HUES64 (cell line): ENCODE data around the gene PPP1R10.
A peak's percentile ranks its signal among the peaks of the same experiment; 100 is the strongest.

Experiments
- H3K27ac ChIP-seq: 2 replicates; pipeline ENCODE4 v1.7.0; 2013; ENCODE audit warnings: low read depth, low read length, inconsistent platforms
- H3K27me3 ChIP-seq: 2 replicates; pipeline ENCODE4 v1.6.1; 2013; ENCODE audit warnings: mild to moderate bottlenecking, low read length; ENCODE audit not compliant: insufficient read depth
- H3K36me3 ChIP-seq: 2 replicates; pipeline ENCODE4 v1.6.1; 2013; ENCODE audit warnings: mild to moderate bottlenecking, low read length; ENCODE audit not compliant: insufficient read depth
- H3K4me1 ChIP-seq: 2 replicates; pipeline ENCODE4 v1.6.1; 2013; ENCODE audit warnings: mild to moderate bottlenecking, low read length, moderate library complexity; ENCODE audit not compliant: insufficient read depth
- H3K4me3 ChIP-seq: 2 replicates; pipeline ENCODE4 v1.5.1; 2013; ENCODE audit warnings: mild to moderate bottlenecking, low read length, moderate library complexity
- H3K9ac ChIP-seq: 2 replicates; pipeline ENCODE4 v1.6.1; 2013; ENCODE audit warnings: mild to moderate bottlenecking, low read depth, low read length
- H3K9me3 ChIP-seq: 2 replicates; pipeline ENCODE4 v1.6.1; 2013; ENCODE audit warnings: low read depth, low read length; ENCODE audit not compliant: insufficient read depth
- WGBS: fragments of 150-250, 120-280 bp; methylation state at CpG from one replicate; pipeline ENCODE4 v1.1.7; 2013; ENCODE audit warnings: missing lambda C conversion rate; 5-methylcytosine and 5-hydroxymethylcytosine counted together

Gene PPP1R10

DNA sequence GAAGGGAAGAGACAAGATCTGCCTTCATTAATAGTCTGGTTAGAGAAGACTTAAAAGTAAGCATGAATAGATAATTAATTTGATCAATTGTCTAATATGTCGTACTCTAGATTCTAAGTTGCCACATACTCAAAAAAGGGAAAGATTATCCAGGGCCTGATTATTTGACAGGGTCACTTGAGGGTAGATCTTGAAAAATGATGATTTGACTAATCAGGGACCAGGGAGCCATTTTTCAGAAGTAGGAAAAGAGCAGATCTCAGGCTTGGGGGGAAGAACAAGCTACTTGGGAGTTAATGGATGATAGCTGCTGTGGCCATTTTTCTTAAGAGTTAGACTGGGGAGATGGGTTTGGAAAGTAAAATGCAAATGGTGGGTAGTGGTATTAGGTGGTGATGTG lies 24.8 kb downstream of the PPP1R10 start:
- 100% methylated on average over 1 of the region's 1 CpG for whole genome bisulfite sequencing
- Histone ChIP-seq H3K27ac (no peak overlapping the region), H3K4me3 (no peak overlapping the region), H3K36me3 (peaks cover 80% of the 10 kb centered on the region), H3K9ac (no peak overlapping the region), H3K9me3 (no peaks in the 10 kb centered on the region), H3K27me3 (no peaks in the 10 kb centered on the region), H3K4me1 (no peaks in the 10 kb centered on the region)

DNA sequence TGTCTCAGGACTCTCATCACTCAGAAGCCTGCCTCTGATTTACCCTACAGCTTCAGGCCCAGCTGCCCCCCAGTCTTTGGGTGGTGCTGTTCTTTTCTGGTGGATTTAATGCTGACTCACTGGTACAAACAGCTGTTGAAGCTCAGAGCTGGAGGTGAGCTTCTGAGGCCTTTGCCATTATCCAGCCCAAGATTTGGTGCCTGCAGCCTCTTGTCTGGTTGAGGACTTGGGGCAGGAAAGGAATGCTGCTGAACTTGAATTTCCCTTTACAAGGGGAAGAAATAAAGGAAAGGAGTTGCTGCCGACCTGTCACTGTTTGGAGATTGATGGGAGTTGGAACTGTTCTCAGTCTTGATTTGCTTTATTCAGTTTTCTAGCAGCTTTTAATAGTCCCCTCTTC lies 26.0 kb downstream of the PPP1R10 start:
- Histone ChIP-seq H3K4me1 (no peaks in the 10 kb centered on the region), H3K9me3 (no peaks in the 10 kb centered on the region), H3K36me3 (peaks cover 93% of the 10 kb centered on the region), H3K4me3 (no peak overlapping the region), H3K27me3 (no peaks in the 10 kb centered on the region), H3K9ac (no peak overlapping the region), H3K27ac (no peak overlapping the region)
- 100% methylated on average over 1 of the region's 1 CpG for WGBS

DNA sequence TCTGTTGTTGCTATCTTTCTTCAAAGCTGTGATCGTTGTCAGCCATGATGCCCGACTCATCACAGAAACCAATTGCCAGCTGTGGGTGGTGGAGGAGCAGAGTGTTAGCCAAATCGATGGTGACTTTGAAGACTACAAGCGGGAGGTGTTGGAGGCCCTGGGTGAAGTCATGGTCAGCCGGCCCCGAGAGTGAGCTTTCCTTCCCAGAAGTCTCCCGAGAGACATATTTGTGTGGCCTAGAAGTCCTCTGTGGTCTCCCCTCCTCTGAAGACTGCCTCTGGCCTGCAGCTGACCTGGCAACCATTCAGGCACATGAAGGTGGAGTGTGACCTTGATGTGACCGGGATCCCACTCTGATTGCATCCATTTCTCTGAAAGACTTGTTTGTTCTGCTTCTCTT lies 26.5 kb downstream of the PPP1R10 start:
- no peaks in the 10 kb centered on the region for H3K27me3 ChIP-seq
- H3K4me1 ChIP-seq, result no peaks in the 10 kb centered on the region
- H3K9ac ChIP-seq, result no peak overlapping the region
- H3K27ac ChIP-seq, result no peak overlapping the region
- H3K4me3 ChIP-seq, result no peak overlapping the region
- H3K36me3 ChIP-seq, result peaks cover 96% of the 10 kb centered on the region
- H3K9me3 ChIP-seq, result no peaks in the 10 kb centered on the region
- 98% methylated on average over 8 of the region's 8 CpGs for WGBS

DNA sequence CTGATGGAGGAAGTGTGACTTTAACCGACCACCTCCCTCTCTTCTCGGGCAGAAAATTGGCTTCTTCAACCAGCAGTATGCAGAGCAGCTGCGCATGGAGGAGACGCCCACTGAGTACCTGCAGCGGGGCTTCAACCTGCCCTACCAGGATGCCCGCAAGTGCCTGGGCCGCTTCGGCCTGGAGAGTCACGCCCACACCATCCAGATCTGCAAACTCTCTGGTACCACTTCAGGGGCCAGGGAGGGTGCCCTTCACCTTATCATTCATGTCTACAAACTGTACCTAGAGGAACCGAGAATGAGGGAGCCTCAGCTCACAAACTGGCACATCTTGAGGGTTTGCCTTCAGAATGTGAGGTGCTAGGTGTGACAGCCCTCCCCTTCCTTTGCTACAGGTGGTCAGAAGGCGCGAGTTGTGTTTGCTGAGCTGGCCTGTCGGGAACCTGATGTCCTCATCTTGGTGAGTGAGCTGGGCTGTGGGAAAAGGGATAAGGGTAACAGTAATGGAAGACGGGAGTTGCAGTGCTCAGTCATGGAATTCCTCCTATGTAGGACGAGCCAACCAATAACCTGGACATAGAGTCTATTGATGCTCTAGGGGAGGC lies 27.2 kb downstream of the PPP1R10 start:
- no peak overlapping the region for H3K4me3 ChIP-seq
- H3K36me3 ChIP-seq, result peaks cover 99% of the 10 kb centered on the region
- 96% methylated on average over 15 of the region's 15 CpGs for WGBS
- H3K27ac ChIP-seq, result no peak overlapping the region
- H3K27me3 ChIP-seq, result no peaks in the 10 kb centered on the region
- no peak overlapping the region for H3K9ac ChIP-seq
- H3K4me1 ChIP-seq, result no peaks in the 10 kb centered on the region
- H3K9me3 ChIP-seq, result no peaks in the 10 kb centered on the region

DNA sequence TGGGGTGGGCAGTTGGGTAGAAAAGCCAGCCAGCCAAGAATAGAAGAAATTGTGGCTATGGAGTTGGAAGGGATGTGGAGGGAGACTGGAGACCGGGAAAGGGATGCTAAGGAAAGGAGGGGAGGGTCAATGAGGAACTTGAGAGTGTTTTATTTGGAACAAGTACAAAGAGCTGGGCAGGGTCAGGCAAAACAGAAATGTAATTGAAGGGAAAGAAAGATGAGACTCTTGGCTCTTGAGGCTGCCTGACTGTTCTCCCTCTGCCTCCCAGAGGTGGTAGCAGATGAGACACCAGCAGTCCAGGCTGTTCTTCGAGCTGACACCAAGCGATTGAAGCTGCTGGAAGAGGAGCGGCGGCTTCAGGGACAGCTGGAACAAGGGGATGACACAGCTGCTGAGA lies 33.1 kb downstream of the PPP1R10 start:
- no peak overlapping the region for H3K4me3 ChIP-seq
- H3K9me3 ChIP-seq, result no peaks in the 10 kb centered on the region
- no peaks in the 10 kb centered on the region for H3K4me1 ChIP-seq
- H3K27ac ChIP-seq, result no peak overlapping the region
- peaks cover 96% of the 10 kb centered on the region for H3K36me3 ChIP-seq
- H3K9ac ChIP-seq, result no peak overlapping the region
- no peaks in the 10 kb centered on the region for H3K27me3 ChIP-seq
- WGBS, result 96% methylated on average over 5 of the region's 5 CpGs

DNA sequence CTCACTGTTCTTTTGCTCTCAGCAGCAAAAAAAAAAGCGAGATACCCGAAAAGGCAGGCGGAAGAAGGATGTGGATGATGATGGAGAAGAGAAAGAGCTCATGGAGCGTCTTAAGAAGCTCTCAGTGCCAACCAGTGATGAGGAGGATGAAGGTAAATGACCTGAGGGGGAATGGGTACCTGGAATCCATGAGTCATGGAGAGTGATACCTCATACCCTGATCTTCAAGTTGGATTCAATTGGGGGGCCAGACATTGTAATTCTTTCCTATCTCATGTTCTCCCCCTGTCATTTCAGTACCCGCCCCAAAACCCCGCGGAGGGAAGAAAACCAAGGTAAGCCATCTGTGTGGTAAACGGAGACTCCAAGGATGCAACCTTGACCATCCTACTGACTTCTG lies 39.0 kb downstream of the PPP1R10 start:
- peaks cover 82% of the 10 kb centered on the region for H3K36me3 ChIP-seq
- no peaks in the 10 kb centered on the region for H3K27me3 ChIP-seq
- 97% methylated on average over 8 of the region's 8 CpGs for WGBS
- no peak overlapping the region for H3K9ac ChIP-seq
- no peak overlapping the region for H3K4me3 ChIP-seq
- H3K9me3 ChIP-seq, result no peaks in the 10 kb centered on the region
- no peaks in the 10 kb centered on the region for H3K4me1 ChIP-seq
- H3K27ac ChIP-seq, result no peak overlapping the region

DNA sequence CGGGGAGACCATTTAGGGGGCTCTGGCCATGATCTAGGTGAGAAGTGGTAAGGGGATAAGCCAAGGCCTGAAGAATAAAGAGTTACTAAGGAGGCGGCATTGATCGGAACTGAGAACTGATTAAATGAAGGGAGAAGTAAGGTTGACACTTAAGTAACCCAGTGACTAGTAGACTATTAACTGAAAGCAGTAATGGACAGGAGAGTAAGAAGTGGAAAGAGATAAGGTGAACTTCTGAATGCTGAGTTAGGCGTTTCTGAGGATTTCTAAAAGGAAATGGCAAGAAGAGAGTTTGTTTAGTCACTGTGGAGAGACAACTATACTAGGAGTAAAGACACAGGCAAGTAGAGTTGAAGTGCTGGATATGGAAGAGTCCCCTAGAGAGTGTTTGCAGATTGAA lies 43.9 kb downstream of the PPP1R10 start:
- H3K27me3 ChIP-seq, result peaks cover 9% of the 10 kb centered on the region; the same call in 1 of the 2 replicates
- H3K27ac ChIP-seq, result no peak overlapping the region
- H3K9me3 ChIP-seq, result no peaks in the 10 kb centered on the region
- peaks cover 6% of the 10 kb centered on the region for H3K4me1 ChIP-seq
- H3K9ac ChIP-seq, result no peak overlapping the region
- H3K36me3 ChIP-seq, result peaks cover 47% of the 10 kb centered on the region
- peak overlapping the region; percentile 92; the same call in 1 of the 2 replicates for H3K4me3 ChIP-seq
- 81% methylated on average over 4 of the region's 4 CpGs for WGBS

DNA sequence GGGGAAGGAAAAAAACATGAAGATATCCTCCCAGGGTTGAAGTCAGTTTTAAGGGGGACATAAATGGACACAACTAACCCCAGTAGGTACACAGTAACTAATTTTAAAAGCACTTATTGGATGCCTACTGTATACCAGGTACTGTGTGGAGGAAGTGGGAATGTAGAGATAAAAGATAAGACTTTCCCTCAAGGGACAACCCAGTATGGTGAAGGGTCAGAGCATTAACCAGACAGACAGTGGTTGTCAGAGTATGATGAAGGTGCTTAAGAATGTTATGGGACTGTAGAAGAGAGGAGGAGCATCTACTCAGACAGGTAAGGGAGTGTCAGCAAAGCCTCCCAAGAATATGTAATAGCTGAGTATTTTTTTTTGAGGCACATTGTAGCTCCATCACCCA lies 44.9 kb downstream of the PPP1R10 start:
- Histone ChIP-seq H3K4me1 (peaks cover 6% of the 10 kb centered on the region), H3K9me3 (no peaks in the 10 kb centered on the region), H3K27ac (no peak overlapping the region), H3K36me3 (peaks cover 37% of the 10 kb centered on the region), H3K9ac (peak overlapping the region; percentile 95), H3K4me3 (peak overlapping the region; percentile 92), H3K27me3 (peaks cover 9% of the 10 kb centered on the region; the same call in 1 of the 2 replicates)

DNA sequence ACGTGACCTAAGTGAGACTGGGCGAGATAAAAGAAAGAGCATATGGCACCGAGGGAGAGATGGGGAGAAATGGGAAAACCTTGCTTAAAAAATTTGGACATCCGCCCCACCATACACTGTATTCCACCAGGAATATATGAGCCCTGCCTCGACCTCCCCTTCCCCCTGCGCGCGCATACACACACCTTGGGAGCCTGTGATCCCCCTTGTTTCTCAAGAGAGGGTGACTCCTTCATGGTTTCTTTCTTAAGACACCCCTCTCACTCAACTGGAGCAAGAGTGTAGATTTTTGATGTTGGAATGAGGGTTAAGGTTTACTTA lies 45.3 kb downstream of the PPP1R10 start:
- H3K4me3 ChIP-seq, result peak overlapping the region; percentile 92
- H3K36me3 ChIP-seq, result peaks cover 33% of the 10 kb centered on the region
- H3K4me1 ChIP-seq, result peaks cover 6% of the 10 kb centered on the region
- H3K9me3 ChIP-seq, result no peaks in the 10 kb centered on the region
- H3K9ac ChIP-seq, result peak overlapping the region; percentile 95
- peaks cover 9% of the 10 kb centered on the region; the same call in 1 of the 2 replicates for H3K27me3 ChIP-seq
- WGBS, result under 1% methylated on average over 8 of the region's 8 CpGs
- H3K27ac ChIP-seq, result no peak overlapping the region; the same call in 1 of the 2 replicates

DNA sequence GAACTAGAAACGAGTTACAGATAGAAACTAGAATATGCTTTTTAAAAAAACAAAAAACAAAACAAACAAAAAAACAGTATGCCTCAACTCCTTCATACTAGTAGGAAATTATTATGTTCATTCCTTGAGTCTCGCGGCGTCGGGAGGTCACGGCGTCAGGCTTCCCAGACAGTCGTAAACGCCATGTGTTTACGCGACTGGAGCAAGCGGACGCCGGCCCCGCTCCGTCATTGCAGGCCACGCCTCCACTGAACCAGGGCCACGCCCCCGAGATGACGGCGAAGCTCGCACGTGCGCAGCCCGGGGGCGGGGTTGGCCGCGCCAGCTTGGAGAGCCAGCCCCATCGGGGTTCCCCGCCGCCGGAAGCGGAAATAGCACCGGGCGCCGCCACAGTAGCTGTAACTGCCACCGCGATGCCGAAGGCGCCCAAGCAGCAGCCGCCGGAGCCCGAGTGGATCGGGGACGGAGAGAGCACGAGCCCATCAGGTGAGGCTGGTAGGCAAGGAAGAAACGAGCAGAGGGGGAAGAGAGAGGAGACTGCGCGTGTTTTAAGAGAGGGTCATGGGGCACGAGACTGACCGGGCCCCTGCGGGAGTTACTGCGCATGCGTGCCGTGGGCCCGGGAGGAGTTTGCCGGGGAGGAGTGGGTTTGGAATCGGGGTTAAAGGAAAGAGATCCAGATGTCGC lies 45.8 kb downstream of the PPP1R10 start, which contains the start of gene ABCF1:
Gene ABCF1, plus strand, starts transcription at position 368 of the 687 bp plus-strand sequence. Its CDS starts 46 bp downstream, at position 414.
- peaks cover 28% of the 10 kb centered on the region for H3K36me3 ChIP-seq
- peak within 1 kb of the TSS; percentile 92 for H3K4me3 ChIP-seq
- H3K27ac ChIP-seq, result peak within 1 kb of the TSS; percentile 91
- no peaks in the 10 kb centered on the region for H3K9me3 ChIP-seq
- H3K4me1 ChIP-seq, result peaks cover 6% of the 10 kb centered on the region
- peak within 1 kb of the TSS; percentile 95 for H3K9ac ChIP-seq
- WGBS, result under 1% methylated on average over 59 of the region's 59 CpGs
- peaks cover 9% of the 10 kb centered on the region; the same call in 1 of the 2 replicates for H3K27me3 ChIP-seq

DNA sequence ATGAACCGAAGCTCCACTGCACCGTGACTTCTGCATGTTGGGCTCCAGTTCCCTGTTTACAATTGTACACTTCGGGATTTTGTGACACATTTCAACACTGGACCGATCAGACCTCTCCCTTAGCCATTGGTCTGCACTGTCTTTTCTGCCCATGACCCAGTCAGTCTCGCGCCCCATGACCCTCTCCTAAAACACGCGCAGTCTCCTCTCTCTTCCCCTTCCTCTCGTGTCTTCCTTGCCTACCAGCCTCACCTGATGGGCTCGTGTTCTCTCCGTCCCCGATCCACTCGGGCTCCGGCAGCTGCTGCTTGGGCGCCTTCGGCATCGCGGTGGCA lies 46.3 kb downstream of the PPP1R10 start:
- H3K27ac ChIP-seq, result no peak overlapping the region
- WGBS, result 8% methylated on average over 18 of the region's 18 CpGs
- peak overlapping the region; percentile 95 for H3K9ac ChIP-seq

More for the DNA sequence above, 46.3 kb downstream of the PPP1R10 start:
- H3K9me3 ChIP-seq, result no peaks in the 10 kb centered on the region
- H3K36me3 ChIP-seq, result peaks cover 28% of the 10 kb centered on the region
- peaks cover 9% of the 10 kb centered on the region; the same call in 1 of the 2 replicates for H3K27me3 ChIP-seq
- peak overlapping the region; percentile 92 for H3K4me3 ChIP-seq
- peaks cover 6% of the 10 kb centered on the region for H3K4me1 ChIP-seq
